Prostate gland (tissue), 2 donors: Measurements from ENCODE around the gene ELN.

Source experiments
- POLR2A ChIP-seq: fragments of 450-650 bp; IDR thresholded peaks from one replicate; pipeline ENCODE4 v1.6.1; 2016; ENCODE audit warnings: antibody characterized with exemption, mild to moderate bottlenecking
- TF ChIP-seq, protein P1 (sequence below), 4 experiments: fragments of 200-600 bp in 2 of 4; fragments of 450-650 bp in 2 of 4; sonication (generic) in 2 of 4; IDR thresholded peaks; 1 replicate in 3 of 4; 2 replicates in 1 of 4; pipeline ENCODE4 v1.5.1; 2016 to 2019; ENCODE audit warnings: antibody characterized with exemption in 4 of 4, mild to moderate bottlenecking in 2 of 4, moderate library complexity in 2 of 4

DNA sequence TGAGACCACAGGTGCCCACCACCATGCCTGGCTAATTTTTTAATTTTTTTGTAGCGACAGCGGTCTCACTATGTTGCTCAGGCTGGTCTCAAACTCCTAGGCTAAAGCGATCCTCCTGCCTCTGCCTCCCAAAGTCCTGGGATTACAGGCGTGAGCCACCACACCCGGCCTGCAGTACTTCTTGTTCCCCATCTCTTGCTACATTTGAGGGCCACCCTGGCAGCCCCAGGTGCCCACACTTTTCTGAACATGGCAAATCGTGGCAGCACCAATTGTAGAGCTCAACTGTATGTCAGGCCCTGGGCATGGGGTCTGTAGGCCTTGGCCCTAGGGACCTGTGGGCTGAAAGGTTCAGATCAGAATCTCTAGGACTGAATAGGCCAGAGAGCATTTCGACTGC is 30.5 kb downstream of the ELN start:
- no peak for TF ChIP-seq POLR2A
- TF ChIP-seq, protein P1, sequence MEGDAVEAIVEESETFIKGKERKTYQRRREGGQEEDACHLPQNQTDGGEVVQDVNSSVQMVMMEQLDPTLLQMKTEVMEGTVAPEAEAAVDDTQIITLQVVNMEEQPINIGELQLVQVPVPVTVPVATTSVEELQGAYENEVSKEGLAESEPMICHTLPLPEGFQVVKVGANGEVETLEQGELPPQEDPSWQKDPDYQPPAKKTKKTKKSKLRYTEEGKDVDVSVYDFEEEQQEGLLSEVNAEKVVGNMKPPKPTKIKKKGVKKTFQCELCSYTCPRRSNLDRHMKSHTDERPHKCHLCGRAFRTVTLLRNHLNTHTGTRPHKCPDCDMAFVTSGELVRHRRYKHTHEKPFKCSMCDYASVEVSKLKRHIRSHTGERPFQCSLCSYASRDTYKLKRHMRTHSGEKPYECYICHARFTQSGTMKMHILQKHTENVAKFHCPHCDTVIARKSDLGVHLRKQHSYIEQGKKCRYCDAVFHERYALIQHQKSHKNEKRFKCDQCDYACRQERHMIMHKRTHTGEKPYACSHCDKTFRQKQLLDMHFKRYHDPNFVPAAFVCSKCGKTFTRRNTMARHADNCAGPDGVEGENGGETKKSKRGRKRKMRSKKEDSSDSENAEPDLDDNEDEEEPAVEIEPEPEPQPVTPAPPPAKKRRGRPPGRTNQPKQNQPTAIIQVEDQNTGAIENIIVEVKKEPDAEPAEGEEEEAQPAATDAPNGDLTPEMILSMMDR (IDR thresholded peaks at IDR 0.05): no peak
